ENCODE data around the gene MTSS2.
A peak's percentile ranks its signal among the peaks of the same experiment; 100 is the strongest.

MTSS2 gene

GRCh38 chr16:70685938-70686375 is at the start of gene MTSS2:
TSS of gene MTSS2 (minus strand) at chr16:70686053. CDS start at chr16:70685791, 262 bp downstream.
- no peaks in the 10 kb centered on the region for H3K36me3 Mint-ChIP-seq (ENCODE audit: low read depth)
- DNase-seq = peak; percentile 95
- H3K4me3 Mint-ChIP-seq = peak within 1 kb of the TSS; percentile 84
- TF ChIP-seq CTCF (IDR thresholded peaks at IDR 0.05) = no peak
- H3K9me3 Mint-ChIP-seq = no peaks in the 10 kb centered on the region
- H3K4me1 Mint-ChIP-seq = peaks cover 44% of the 10 kb centered on the region
- peak within 1 kb of the TSS; percentile 71 for H3K27ac Mint-ChIP-seq
- H3K27me3 Mint-ChIP-seq (ENCODE audit: low read depth, poor library complexity) = peaks cover 8% of the 10 kb centered on the region

- DNase-seq = peak; percentile 52
- H3K4me3 Mint-ChIP-seq = no peak overlapping the region
- H3K36me3 Mint-ChIP-seq (ENCODE audit: low read depth) = peaks cover 27% of the 10 kb centered on the region
- no peaks in the 10 kb centered on the region for H3K9me3 Mint-ChIP-seq
- H3K27ac Mint-ChIP-seq = peak overlapping the region; percentile 96
- H3K27me3 Mint-ChIP-seq (ENCODE audit: low read depth, poor library complexity) = peaks cover 8% of the 10 kb centered on the region
- TF ChIP-seq CTCF (IDR thresholded peaks at IDR 0.05) = no peak
- peaks cover 76% of the 10 kb centered on the region for H3K4me1 Mint-ChIP-seq
Observed at GRCh38 chr16:70735141-70735979, 49.5 kb upstream of the MTSS2 start.

GRCh38 chr16:70734522-70735095 is 48.8 kb upstream of the MTSS2 start:
- H3K4me1 Mint-ChIP-seq = peaks cover 77% of the 10 kb centered on the region
- H3K9me3 Mint-ChIP-seq = no peaks in the 10 kb centered on the region
- DNase-seq = no peak
- no peak for TF ChIP-seq CTCF (IDR thresholded peaks at IDR 0.05)
- H3K27me3 Mint-ChIP-seq (ENCODE audit: low read depth, poor library complexity) = peaks cover 8% of the 10 kb centered on the region
- no peak overlapping the region for H3K4me3 Mint-ChIP-seq
- peak overlapping the region; percentile 98 for H3K27ac Mint-ChIP-seq
- H3K36me3 Mint-ChIP-seq (ENCODE audit: low read depth) = peaks cover 33% of the 10 kb centered on the region

GRCh38 chr16:70730944-70731343 is 45.1 kb upstream of the MTSS2 start:
- DNase-seq = no peak
- Mint-ChIP-seq H3K4me1 (peaks cover 66% of the 10 kb centered on the region), H3K27ac (peak overlapping the region; percentile 83), H3K9me3 (no peaks in the 10 kb centered on the region), H3K4me3 (no peak overlapping the region), H3K36me3 (ENCODE audit: low read depth) (peaks cover 44% of the 10 kb centered on the region), H3K27me3 (ENCODE audit: low read depth, poor library complexity) (peaks cover 4% of the 10 kb centered on the region)
- no peak for TF ChIP-seq CTCF (IDR thresholded peaks at IDR 0.05)

- H3K27me3 Mint-ChIP-seq (ENCODE audit: low read depth, poor library complexity) = peaks cover 4% of the 10 kb centered on the region
- no peaks in the 10 kb centered on the region for H3K9me3 Mint-ChIP-seq
- peaks cover 44% of the 10 kb centered on the region for H3K36me3 Mint-ChIP-seq (ENCODE audit: low read depth)
- H3K27ac Mint-ChIP-seq = peak overlapping the region; percentile 70
- no peak for TF ChIP-seq CTCF (IDR thresholded peaks at IDR 0.05)
- no peak for DNase-seq
- no peak overlapping the region for H3K4me3 Mint-ChIP-seq
- H3K4me1 Mint-ChIP-seq = peaks cover 66% of the 10 kb centered on the region
Observed at GRCh38 chr16:70730031-70730430, 44.2 kb upstream of the MTSS2 start.

Data from nephron progenitor cell (in vitro differentiated cells).